BJ (cell line): ENCODE data around the gene IL20. TPM values are rescaled to one million over a fixed set of nuclear protein-coding genes. Genes with fewer than 3 reads are reported as not detected.
A peak's percentile ranks its signal among the peaks of the same experiment; 100 is the strongest.
"Not testable (repeated sequence)": the region's sequence is repeated elsewhere in the genome, so short reads cannot be mapped to it uniquely, and the experiment has no call there.

Experiments used
- CTCF ChIA-PET: fragments of 350-600 bp; formaldehyde crosslinking; extraction: SDS; loops from one replicate; lab custom pipeline; 2021; ENCODE audit warnings: antibody characterized with exemption, inconsistent platforms; lab: Yijun Ruan, JAX
- POLR2A ChIA-PET: fragments of 300-600 bp; sonication (Branson Sonifier 250); formaldehyde crosslinking; extraction: SDS; loops from one replicate; lab custom pipeline; 2021; ENCODE audit warnings: antibody characterized with exemption; lab: Charles Lee
- DNase-seq: peaks from one replicate; pipeline ENCODE4 v3.0.0-alpha.2; 2011; ENCODE audit warnings: low read depth
- H3K27me3 ChIP-seq: 2 replicates; pipeline ENCODE4 v1.6.0; 2011; ENCODE audit warnings: low read length; ENCODE audit not compliant: control insufficient read depth, insufficient read depth
- H3K36me3 ChIP-seq: 2 replicates; pipeline ENCODE4 v1.5.1; 2011; ENCODE audit warnings: low read length; ENCODE audit not compliant: control insufficient read depth, insufficient read depth
- H3K4me3 ChIP-seq: 2 replicates; pipeline ENCODE4 v1.5.1; 2011; ENCODE audit warnings: low read depth, mild to moderate bottlenecking, control low read depth, low read length
- CTCF ChIP-seq: IDR thresholded peaks from 2 replicates; pipeline ENCODE4 v1.5.1; 2011; ENCODE audit warnings: low read depth, mild to moderate bottlenecking, control low read depth, inconsistent platforms, low read length, moderate library complexity; ENCODE audit not compliant: insufficient read depth
- polyA plus RNA-seq: library from polyadenylated mRNA; depleted of rRNA; stranded (reverse); fragments of >200 nt; gene quantifications from 2 replicates; pipeline ENCODE4 v1.2.3, GENCODE V29; 2011

Gene IL20
- polyA plus RNA-seq, 1 experiment: not detected

- CTCF ChIA-PET: interaction anchor here (0.8 to 1.6 kb wide), 2 partner anchors 39 to 64 kb away, joined by 3 to 7 read pairs; no protein-coding TSS in a partner anchor
- DNase-seq: no peak
- TF ChIP-seq CTCF: no peak
- H3K27me3 ChIP-seq: no peaks in the 10 kb centered on the region
- no peaks in the 10 kb centered on the region for H3K36me3 ChIP-seq
- no peak overlapping the region for H3K4me3 ChIP-seq
- POLR2A ChIA-PET: interaction anchor here (0.6 kb wide), 1 partner anchor 1295 kb away, joined by 7 read pairs; no protein-coding TSS in a partner anchor
Measured at GRCh38 chr1:206847946-206848345, 17.5 kb upstream of the IL20 start.

- no peak for TF ChIP-seq CTCF
- POLR2A ChIA-PET: no interaction called here
- CTCF ChIA-PET: interaction anchor here (1.5 kb wide), 1 partner anchor 14 kb away, joined by 8 read pairs; the partner anchor contains the start of gene IL20
- Histone ChIP-seq H3K4me3 (no peak overlapping the region), H3K27me3 (no peaks in the 10 kb centered on the region), H3K36me3 (no peaks in the 10 kb centered on the region)
- no peak for DNase-seq
Measured at GRCh38 chr1:206850401-206850800, 15.0 kb upstream of the IL20 start.

- no peak for TF ChIP-seq CTCF
- Histone ChIP-seq H3K36me3 (no peaks in the 10 kb centered on the region), H3K4me3 (no peak overlapping the region), H3K27me3 (no peaks in the 10 kb centered on the region)
- ChIA-PET CTCF (interaction anchor here (1.5 kb wide), 1 partner anchor 13 kb away, joined by 8 read pairs; the partner anchor contains the start of gene IL20), POLR2A (no interaction called here)
- DNase-seq: peak; percentile 81
Measured at GRCh38 chr1:206851341-206852010, 13.9 kb upstream of the IL20 start.

GRCh38 chr1:206852662-206853061, 12.8 kb upstream of the IL20 start:
- H3K4me3 ChIP-seq, DNase-seq, POLR2A ChIA-PET, H3K27me3 ChIP-seq, H3K36me3 ChIP-seq: not testable (repeated sequence)
- CTCF ChIA-PET: interaction anchor here (1.1 kb wide), 2 partner anchors 12 to 44 kb away, joined by 3 to 4 read pairs; no protein-coding TSS in a partner anchor

- H3K4me3 ChIP-seq, DNase-seq, H3K36me3 ChIP-seq, H3K27me3 ChIP-seq, POLR2A ChIA-PET: not testable (repeated sequence)
- CTCF ChIA-PET: interaction anchor here (1.1 kb wide), 2 partner anchors 11 to 45 kb away, joined by 3 to 4 read pairs; no protein-coding TSS in a partner anchor
Measured at GRCh38 chr1:206853696-206854095, 11.7 kb upstream of the IL20 start.

- peaks cover 5% of the 10 kb centered on the region for H3K27me3 ChIP-seq
- no peak for TF ChIP-seq CTCF
- H3K36me3 ChIP-seq: no peaks in the 10 kb centered on the region
- ChIA-PET CTCF (interaction anchor here (1.4 to 2.7 kb wide), 2 partner anchors 10 to 127 kb away, joined by 3 to 23 read pairs; partner anchors contain the start of gene IL20), POLR2A (interaction anchor here (0.6 kb wide), 1 partner anchor 54 kb away, joined by 3 read pairs; no protein-coding TSS in a partner anchor)
- no peak for DNase-seq
- H3K4me3 ChIP-seq: no peak overlapping the region
Measured at GRCh38 chr1:206854401-206855129, 10.9 kb upstream of the IL20 start.
